GM21723 (cell line): Measurements from ENCODE around the gene ARPC1A.
"Not testable (repeated sequence)": the region's sequence is repeated elsewhere in the genome, so short reads cannot be mapped to it uniquely, and the experiment has no call there.

Experiments used
- ATAC-seq: cut with Tn5 transposase; IDR thresholded peaks from one replicate; pipeline ENCODE4 v1.9.1; 2021; ENCODE audit warnings: mild to moderate bottlenecking, moderate library complexity; ENCODE audit not compliant: unreplicated experiment

Gene ARPC1A

DNA sequence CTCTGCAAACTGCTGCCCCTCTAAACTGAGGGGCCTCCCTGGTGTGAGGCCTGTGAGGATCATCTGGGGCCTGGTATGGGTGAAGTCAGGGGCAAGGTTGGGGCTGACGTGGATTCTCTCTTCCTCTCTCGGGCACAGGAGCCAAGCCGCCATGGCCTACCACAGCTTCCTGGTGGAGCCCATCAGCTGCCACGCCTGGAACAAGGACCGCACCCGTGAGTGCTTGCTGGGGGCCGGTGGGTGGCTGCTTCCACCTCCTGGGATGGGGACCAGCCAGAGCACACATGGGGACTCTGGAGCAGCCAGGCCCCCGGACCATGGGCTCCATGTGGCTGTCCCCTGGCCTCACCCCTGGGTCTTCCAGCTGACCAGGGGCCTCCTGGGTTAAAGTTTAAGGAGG, 59.9 kb downstream of the ARPC1A start:
- ATAC-seq: no peak

DNA sequence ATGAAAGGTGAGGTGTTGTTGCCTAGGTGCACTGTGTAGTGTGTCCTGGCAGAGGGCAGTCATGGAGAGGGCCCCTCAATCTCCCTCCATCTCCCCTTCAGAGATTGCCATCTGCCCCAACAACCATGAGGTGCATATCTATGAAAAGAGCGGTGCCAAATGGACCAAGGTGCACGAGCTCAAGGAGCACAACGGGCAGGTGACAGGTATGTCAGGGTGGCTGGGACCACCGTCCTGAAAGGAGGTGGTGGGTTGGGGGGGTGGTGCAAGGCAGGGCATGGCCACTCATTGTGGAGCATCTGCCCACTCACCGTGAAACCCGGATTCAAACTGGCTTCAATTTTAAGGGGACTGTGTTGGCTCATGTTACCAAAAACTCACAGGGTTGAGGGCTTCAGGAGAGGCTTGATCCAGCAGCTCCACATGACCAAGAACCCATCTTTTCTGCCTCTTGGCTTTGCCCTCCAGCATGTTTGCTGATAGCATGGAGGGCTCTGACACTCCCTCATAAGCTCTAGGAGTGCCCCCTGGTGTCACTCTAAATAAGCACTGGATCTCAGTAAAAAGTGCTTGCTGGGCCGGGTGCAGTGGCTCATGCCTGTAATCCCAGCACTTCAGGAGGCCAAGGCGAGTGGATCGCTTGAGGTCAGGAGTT, 61.0 kb downstream of the ARPC1A start:
- ATAC-seq: no peak

DNA sequence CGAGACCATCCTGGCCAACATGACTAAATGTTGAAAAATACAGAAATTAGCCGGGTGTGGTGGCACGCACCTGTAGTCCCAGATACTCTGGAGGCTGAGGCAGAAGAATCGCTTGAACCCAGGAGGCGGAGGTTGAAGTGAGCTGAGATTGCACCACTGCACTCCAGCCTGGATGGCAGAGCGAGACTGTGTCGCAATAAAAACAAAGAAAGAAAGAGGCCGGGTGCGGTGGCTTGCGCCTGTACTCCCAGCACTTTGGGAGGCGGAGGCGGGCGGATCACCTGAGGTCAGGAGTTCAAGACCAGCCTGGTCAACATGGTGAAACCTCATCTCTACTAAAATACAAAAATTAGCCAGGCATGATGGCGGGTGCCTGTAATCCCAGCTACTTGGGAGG, 61.5 kb downstream of the ARPC1A start:
- not testable (repeated sequence) for ATAC-seq

DNA sequence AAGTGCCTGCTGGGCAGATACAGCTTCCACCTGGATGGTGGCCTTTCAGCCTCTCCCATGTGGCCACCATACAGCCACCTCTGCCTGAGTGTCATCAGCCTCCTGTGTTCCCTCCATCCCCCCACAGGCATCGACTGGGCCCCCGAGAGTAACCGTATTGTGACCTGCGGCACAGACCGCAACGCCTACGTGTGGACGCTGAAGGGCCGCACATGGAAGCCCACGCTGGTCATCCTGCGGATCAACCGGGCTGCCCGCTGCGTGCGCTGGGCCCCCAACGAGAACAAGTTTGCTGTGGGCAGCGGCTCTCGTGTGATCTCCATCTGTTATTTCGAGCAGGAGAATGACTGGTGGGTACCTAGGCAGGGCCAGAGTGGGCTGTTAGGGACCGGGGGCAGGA, 62.2 kb downstream of the ARPC1A start:
- no peak for ATAC-seq

DNA sequence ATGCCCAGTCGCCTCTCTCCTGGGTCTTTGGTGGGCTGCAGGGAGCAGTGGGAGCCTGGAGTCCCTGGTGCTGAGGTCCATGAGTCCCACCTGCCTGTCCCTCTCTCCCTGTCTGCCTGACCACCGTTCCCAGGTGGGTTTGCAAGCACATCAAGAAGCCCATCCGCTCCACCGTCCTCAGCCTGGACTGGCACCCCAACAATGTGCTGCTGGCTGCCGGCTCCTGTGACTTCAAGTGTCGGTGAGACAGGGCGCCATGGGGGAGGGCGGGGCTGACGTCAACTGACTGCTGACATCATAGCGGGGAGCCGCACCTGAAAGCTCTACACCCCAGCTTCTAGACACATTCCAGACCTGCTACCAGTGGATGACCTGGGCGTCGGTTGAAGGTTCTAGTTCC, 64.1 kb downstream of the ARPC1A start:
- ATAC-seq: no peak

DNA sequence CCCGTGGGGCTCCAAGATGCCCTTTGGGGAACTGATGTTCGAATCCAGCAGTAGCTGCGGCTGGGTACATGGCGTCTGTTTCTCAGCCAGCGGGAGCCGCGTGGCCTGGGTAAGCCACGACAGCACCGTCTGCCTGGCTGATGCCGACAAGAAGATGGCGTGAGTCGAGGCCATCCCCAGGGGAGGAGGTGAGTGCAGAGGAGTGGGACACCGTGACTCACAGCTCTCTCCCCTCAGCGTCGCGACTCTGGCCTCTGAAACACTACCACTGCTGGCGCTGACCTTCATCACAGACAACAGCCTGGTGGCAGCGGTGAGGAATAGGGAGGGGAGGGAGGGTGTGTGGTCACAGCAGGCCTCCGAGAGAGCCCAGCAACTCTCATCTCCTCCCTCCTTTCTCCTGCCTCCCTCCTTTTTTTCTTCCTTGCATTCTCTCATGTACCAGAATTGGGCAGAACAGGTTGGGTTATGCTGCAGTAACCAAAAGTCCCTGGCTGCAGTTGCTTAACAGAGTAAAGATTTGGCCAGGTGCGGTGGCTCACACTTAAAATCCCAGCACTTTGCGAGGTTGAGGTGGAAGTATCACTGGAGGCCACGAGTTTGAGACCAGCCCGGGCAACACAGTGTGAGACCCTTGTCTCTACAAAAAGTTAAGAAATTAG, 65.4 kb downstream of the ARPC1A start:
- no peak for ATAC-seq

DNA sequence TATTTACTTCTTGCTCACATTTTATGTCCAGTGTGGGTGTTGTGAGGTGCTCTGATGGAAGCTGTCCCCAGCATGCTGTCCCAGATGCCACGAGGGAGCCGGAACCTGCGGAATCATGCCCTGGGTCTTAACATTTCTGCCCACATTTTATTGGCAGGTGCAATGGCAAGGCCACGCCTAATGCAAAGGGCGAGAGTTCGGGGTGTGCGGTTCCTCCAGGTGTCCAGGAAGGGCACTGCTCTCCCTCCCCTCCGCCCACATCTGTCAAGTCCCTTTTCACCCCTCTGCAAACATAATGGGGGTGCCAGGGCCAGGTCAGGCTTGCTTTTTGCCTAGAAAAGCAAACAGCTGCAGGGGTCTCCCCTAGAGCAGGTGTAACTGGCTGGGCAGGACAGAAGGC, 66.3 kb downstream of the ARPC1A start:
- ATAC-seq: no peak

DNA sequence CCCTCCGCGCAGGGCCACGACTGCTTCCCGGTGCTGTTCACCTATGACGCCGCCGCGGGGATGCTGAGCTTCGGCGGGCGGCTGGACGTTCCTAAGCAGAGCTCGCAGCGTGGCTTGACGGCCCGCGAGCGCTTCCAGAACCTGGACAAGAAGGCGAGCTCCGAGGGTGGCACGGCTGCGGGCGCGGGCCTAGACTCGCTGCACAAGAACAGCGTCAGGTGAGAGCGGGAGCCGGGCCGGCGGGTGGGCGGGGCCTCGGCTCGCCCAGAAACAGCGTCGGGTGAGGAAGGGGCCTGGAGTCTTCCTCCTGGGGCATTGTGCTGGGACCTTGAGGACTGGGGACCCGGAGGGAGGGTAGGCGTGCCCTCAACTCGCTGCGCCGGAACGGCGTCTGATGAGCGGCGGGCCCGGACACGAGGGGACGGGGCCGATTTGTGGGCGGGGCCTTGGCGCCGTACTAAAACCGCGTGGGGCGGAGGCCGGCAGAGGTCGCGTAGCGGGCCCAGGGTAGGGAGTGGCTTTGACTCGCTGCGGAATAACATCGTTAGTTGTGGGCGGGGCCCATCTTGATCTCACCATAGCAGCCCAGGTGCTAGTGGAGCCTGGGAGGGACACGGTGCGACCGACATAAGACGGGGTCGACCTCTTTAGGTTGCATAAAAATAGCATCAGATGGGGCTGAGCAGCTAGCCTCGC, 67.1 kb downstream of the ARPC1A start:
- peak; percentile 52 for ATAC-seq

DNA sequence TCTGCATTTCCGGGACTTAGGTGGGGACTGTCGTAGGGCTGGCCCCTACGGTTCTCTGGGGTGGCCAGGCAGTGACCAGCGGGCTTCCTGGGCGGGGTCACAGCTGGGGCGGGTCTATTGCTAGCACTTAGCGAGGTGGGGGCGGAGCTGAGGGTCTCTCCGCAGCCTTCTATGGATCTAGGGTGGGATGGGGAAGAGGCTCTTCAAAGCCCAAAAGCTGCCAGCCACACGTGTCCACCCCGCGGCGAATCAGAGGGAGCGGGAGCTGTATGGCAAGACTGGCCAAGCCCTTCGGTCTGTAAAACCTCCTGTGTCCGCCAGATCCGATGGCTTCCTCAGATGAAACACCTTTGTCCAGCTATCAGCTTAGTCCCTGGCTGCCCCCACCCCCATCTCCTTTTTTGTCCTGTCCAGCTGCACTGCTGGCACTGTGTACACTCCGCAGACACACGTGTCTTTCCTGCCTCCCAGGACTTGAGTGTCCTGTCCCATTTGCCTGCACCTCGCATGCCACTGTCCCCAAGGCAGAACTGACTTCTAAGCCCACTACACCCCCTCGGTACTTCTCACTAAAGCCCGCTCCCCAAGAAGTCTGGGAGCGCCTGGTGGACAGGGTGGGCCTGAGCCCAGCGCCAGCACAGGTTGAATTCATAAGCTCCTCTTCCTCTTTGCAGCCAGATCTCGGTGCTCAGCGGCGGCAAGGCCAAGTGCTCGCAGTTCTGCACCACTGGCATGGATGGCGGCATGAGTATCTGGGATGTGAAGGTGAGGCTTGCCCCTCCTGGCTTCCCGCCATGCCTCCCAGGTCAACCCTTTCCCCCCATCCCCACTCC, 67.9 kb downstream of the ARPC1A start:
- ATAC-seq: no peak

DNA sequence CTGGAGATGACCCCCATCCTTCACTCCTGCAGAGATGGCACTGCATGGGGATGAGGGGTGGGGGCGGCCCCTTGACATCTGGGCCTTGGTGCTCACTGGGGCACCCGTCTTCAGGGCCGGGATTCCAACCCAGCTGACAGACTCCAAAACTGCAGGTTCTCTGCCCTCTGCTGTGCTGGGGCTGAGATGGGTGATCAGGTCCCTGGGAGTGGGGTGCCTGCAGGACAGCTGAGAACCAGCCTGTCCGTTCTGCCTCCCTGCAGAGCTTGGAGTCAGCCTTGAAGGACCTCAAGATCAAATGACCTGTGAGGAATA, 68.4 kb downstream of the ARPC1A start:
- ATAC-seq: no peak

DNA sequence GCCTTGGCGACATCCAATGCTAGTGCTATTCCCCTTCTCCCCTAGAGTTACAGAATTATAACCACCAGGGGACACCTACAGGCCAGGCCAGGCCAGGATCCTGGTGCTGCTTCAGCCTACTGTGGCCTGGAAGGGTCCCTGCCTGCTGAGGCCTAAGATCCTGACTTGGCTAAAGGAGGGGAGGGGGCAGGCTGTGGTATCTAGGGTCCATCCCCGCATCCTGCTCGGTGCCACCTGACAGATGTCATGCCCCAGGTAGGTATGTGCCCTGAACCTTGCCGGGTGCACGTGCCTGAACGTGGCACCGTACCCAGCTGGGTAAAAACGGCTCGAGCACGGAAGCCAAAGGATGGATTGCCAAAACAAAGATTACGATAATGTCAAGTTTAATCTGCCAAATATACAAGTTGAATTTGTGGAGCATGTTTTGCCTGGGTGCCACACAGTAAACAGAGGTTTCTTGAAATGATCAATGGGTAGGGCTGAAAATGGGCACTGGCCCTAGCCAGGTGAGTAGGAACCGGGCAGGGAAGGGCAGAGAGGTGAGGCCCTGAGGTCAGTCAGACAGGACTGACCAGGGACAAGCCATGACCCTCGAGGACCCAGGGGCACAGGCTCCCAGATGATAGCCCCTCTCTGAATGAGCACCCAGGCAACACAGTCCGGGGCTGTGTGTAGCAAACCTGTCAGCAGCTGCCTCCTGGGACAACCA, 70.1 kb downstream of the ARPC1A start:
- no peak for ATAC-seq

DNA sequence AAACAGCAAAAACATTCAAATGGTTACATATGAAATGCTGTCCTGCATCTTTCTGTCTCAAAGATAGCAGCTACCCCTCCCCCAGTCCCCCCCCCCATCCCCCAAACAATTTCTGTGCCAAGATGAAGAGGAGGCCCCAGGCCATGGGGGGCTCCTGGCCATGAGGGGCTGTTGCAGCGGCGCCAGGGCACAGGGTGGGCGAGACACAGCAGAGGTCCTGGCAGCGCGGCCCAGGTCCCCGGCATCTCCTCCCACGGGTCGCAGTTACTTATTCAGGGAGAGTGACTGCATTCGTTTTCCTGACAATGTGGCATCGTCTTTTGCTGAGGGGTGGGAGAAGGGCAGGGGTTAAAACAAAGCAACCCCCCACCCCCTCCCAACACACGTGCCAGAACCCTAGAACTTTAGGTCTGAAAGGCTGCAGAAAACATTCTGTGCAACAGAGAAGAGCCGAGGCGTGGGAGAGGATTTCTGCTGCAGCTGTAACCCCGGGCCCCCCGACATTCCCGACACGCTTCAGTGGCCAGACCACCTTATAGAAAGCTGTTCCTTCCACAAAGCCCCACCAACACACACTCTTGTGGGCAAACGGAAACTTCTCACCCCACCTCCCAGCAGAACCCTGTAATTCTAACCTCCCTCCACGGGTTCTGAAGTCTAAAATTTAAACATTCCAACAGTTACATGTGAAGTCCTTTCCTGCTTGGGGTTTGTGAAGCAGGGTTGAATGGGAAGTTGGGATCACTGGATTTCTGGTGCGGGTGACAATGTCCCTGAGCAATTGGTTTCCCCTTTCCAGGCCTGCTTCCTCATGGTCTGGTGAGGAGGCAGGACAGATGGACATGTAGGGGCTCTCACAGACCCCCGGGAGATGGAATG, 71.0 kb downstream of the ARPC1A start:
- no peak for ATAC-seq

DNA sequence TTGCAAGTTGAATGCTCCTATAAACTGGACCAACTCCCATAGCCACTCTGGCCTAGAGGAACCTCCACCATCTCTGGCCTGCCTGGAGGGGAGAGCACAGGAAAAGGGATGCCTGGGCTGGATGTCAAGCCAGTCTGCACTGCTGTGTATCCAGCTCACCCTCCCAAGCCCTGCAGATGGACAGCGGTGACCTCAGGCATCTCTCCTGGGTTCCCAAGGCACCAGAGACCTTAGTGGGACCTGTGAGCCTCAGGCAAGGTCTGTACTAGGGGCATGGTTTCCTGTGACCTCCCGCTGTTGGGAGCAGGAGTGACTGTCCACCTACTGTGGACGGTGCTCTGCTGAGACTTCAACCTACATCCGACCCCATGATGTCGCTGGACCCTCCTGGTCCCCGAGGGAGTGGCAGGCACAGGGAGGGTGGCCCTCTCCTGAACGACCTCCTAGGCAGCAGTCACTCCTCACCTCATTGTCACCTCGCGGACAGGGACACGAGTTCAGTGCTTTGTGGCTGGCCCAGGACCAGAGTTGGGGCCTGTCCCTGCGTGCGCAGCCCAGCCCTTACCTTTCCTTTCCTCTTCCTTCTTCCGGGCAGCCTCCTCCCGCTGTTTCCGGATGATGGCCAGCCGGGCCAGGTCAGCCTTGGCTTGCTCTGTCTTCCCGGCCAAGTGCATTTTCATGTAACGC, 71.7 kb downstream of the ARPC1A start:
- ATAC-seq: no peak

DNA sequence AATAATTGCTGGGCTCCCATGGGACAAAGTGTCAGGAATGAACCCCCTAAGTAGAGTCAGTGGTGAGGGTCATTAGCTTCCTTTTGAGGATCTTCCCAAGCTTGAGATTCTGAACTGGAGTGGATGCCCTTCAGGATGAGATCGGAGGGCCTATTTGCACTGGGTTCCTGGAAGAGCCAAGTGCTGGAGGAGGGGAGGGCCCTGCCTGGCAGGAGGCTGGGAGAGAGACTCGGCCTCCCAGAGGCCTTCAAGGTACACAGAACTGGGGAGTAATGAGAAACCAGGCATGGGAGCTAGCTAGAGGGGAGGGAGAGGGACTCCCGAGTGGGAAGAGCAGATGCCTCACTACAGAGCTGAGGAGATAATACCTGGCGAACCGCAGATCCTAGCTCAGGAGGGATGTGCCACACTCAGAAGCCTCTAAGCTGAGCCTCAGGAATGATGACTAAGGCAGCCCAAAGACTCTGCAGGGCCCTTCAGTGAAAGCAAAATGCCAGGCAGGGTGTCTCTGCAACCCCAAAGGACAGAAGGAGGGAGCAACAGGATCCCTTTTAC, 73.3 kb downstream of the ARPC1A start:
- ATAC-seq: no peak

DNA sequence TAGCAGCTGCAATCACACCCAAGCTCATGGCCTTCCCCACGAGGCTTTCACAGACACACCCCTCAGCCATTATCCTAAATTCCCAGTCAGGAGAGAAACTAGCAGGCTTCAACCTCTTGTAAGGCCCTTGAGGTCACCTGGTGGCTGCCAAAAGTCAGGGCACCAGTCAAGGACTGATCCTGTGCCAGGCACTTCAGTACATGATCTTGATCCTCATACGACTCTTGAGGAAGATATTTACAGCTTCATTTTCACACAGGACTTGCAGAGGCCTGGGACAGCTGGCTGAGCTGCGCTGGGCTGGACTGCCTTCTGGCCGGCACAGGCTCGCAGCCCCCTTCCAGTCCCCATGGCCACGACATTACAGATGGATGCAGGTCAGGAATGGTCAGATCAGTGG, 73.9 kb downstream of the ARPC1A start:
- no peak for ATAC-seq

DNA sequence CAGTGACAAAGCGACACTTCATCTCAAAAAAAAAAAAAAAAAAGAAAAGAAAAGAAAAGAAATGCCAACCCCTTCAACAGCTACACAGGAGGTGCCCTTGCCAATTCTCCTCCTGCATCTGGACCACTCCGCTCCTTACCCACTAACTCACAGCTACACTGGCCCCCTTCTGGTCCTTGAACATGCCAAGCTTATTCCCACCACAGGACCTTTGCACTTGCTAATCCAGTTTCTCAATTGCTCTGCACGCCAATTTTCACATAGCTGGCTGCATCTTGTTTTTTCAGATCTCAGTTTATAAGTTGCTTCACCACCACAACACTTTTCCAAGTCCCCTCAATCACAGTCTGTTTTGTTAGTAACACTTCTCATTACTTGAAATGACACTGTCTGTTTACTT, 77.2 kb downstream of the ARPC1A start:
- ATAC-seq: no peak

DNA sequence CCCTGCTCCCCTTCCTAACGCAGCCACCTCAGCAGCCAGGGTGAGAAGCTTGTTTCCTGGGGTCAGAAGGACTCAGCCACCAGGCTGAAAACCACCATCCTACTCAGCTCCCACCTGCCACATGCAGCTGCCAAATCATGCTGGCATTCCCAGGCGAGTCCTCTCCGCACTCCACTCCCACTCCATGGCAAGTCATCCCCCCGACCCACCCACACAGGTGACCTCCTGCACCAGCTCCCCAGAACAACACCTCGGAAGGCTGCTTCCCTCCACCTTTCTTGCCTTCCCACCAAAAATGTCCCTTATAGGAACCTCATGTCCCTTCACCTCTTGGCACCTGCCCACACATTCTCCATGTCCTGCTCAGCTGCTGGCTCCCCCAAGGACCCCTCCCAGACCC, 78.1 kb downstream of the ARPC1A start:
- ATAC-seq: no peak

DNA sequence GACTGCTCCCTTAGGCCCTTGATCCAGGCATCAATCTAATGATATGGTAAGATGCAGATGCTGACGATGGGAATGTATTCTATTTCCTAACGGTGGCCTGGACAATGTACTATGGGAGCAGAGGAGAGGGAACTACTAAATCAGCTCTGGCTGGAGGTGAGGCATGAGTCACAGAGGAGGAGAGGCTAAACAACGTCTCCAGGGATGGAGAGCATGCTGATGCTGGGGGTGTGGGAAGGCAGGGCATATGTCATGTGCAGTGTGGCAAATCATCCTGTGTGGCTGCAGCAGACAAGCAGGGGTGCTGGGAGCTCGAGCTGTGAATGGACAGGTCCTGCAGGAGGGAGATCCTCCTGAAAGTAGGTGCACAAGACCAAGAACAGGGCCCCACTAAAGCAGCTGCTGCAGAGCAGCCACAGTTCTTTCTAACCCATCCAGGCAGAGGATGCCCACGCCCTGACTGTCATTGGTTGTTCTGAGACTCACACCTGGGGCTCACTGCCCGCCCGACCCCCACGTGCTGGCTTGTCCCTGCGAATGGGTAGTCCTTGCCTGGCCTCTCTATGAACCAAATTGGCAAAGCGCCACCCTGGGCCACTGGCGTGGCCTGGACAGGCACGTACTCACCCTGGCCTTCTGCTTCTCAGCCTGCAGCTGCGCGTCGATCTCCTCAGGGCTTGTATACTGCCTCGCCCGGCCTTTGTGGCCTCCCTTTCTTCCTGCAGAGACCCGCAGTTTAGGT, 78.7 kb downstream of the ARPC1A start:
- no peak for ATAC-seq

DNA sequence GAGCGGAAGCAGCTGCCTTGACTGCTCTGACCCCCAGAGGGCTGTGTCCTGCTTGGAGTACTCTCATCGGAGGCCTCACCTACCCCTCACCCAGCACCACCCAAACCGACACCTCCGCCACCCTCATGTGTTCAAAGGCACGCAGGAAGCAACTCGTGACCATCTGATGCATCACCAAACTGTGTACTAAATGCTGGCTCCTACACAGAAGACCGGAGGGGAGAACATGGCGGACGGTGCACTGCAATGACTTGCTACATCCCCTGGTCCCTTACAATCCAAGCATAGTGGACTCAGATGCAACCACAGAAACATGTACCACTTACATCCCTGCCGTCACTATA, 79.3 kb downstream of the ARPC1A start:
- no peak for ATAC-seq
